ENCODE measurements around the gene TRANK1. TPM values are rescaled to one million over a fixed set of nuclear protein-coding genes. Genes with fewer than 3 reads are reported as not detected.
A peak's percentile ranks its signal among the peaks of the same experiment; 100 is the strongest.
"Not testable (repeated sequence)": the region's sequence is repeated elsewhere in the genome, so short reads cannot be mapped to it uniquely, and the experiment has no call there.

The TRANK1 gene
- total and polyA plus RNA-seq, 4 experiments from 2014 or later, result 9.6 to 155 (median 97.3) TPM

DNA sequence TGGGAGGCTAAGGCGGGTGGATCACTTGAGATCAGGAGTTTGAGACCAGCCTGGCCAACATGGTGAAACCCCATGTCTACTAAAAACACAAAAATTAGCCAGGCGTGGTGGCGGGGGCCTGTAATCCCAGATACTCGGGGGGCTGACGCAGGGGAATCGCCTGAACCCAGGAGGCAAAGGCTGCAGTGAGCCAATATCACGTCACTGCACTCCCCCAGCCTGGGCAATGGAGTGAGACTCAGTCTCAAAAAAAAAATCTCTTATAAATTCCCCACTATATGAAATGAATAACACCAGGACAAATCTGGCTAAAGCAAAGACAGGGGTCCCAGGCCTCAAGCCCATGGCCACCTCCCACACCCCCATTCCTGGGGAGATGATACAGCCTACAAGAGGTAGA, 53.8 kb downstream of the TRANK1 start:
- H3K27me3 Mint-ChIP-seq; H3K9me3 Mint-ChIP-seq; intact Hi-C loops (cut with micrococcal nuclease); H3K27me3 ChIP-seq (ENCODE audit: insufficient read depth, low read length); H3K4me3 Mint-ChIP-seq; H3K27ac ChIP-seq (ENCODE audit: low read depth, low read length); H3K4me3 ChIP-seq (ENCODE audit: low read length in 2 of 2); DNase-seq; H3K9me3 ChIP-seq (ENCODE audit: control insufficient read depth in 1 of 2, low read length in 2 of 2): not testable (repeated sequence)
- peaks cover 38 to 54% (median 45%) of the 10 kb centered on the region in 4 donors for H3K4me1 Mint-ChIP-seq
- peak overlapping the region in 3 of 7 donors; percentile 42 to 97 (median 63) for H3K27ac Mint-ChIP-seq
- CTCF ChIA-PET (ENCODE audit: partially characterized antibody), result interaction anchor here (0.9 to 2.4 kb wide), 2 partner anchors 11 to 32 kb away, joined by 3 to 11 read pairs; no protein-coding TSS in a partner anchor
- Histone ChIP-seq H3K4me1 (ENCODE audit: insufficient read depth, low read length) (peaks cover 40% of the 10 kb centered on the region), H3K36me3 (ENCODE audit: insufficient read depth, low read length) (peaks cover 61% of the 10 kb centered on the region)
- POLR2A ChIA-PET (ENCODE audit: partially characterized antibody), result interaction anchor here (3.9 kb wide), 1 partner anchor 54 kb away, joined by 27 read pairs; the partner anchor contains the start of gene TRANK1
- H3K36me3 Mint-ChIP-seq, result peaks cover 81 to 92% of the 10 kb centered on the region in 2 donors

DNA sequence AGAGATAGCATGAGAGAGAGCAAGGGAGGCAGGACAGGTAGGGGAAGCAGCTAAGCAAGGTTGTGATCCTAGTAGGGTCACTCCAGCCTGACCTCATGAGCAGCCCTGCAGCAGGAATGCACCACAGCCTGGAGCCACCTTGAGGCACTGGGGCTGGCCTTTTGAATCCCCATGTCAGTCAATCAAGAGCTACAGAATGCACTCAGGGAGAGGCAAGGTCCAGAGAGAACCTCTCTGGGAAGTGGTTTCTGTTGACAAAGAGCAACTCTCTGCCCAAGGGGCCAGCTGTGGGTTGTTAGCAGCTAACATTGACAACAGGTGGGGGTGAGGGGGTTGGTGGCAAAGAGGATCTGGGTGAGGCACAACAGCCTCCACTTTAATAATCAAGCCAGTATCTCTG, 54.6 kb downstream of the TRANK1 start:
- Mint-ChIP-seq H3K27ac (peak overlapping the region in 6 of 7 donors; percentile 41 to 77 (median 71)), H3K4me1 (peaks cover 30 to 46% (median 38%) of the 10 kb centered on the region in 4 donors), H3K4me3 (no peak overlapping the region), H3K27me3 (no peaks in the 10 kb centered on the region), H3K36me3 (peaks cover 74 to 89% of the 10 kb centered on the region in 2 donors), H3K9me3 (no peaks in the 10 kb centered on the region)
- ChIA-PET POLR2A (ENCODE audit: partially characterized antibody) (no interaction called here), CTCF (ENCODE audit: partially characterized antibody) (interaction anchor here (0.9 to 1.4 kb wide), 2 partner anchors 14 to 17 kb away, joined by 3 read pairs; no protein-coding TSS in a partner anchor)
- Histone ChIP-seq H3K27me3 (ENCODE audit: insufficient read depth, low read length) (no peaks in the 10 kb centered on the region), H3K27ac (ENCODE audit: low read depth, low read length) (no peak overlapping the region), H3K4me3 (ENCODE audit: low read length in 2 of 2) (no peak overlapping the region), H3K36me3 (ENCODE audit: insufficient read depth, low read length) (peaks cover 61% of the 10 kb centered on the region), H3K9me3 (ENCODE audit: control insufficient read depth in 1 of 2, low read length in 2 of 2) (no peaks in the 10 kb centered on the region), H3K4me1 (ENCODE audit: insufficient read depth, low read length) (peaks cover 32% of the 10 kb centered on the region)
- no peak for DNase-seq
- intact Hi-C loops (cut with micrococcal nuclease), result no loop called here

DNA sequence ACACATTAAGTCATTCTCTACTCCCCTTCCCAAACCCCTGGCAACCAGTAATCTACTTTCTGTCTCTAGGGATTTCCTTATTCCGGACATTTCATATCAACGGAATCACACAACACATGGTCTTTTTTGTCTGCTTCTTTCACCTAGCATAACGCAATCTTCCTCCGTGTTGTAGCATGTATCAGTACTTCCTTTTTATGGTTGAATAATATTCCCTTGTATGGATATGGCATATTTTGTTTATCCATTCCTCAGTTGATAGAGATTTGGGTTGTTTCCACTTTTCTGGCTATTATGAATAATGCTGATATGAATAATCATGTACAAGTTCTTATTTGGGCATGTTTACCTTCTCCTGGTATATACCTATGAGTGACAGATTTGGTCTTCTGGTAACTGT, 63.1 kb downstream of the TRANK1 start:
- Mint-ChIP-seq H3K27ac (peak overlapping the region in 4 of 7 donors; percentile 1 to 30 (median 26)), H3K36me3 (peaks cover 40 to 44% of the 10 kb centered on the region in 2 donors), H3K4me1 (peaks cover 32 to 62% (median 45%) of the 10 kb centered on the region in 4 donors), H3K9me3 (no peaks in the 10 kb centered on the region), H3K4me3 (peak overlapping the region in 2 of 8 donors; percentile 8 to 31), H3K27me3 (no peaks in the 10 kb centered on the region)
- no peak for DNase-seq
- CTCF ChIA-PET (ENCODE audit: partially characterized antibody), result interaction anchor here (1.0 to 1.3 kb wide), 2 partner anchors 13 kb away, joined by 3 to 4 read pairs; no protein-coding TSS in a partner anchor
- POLR2A ChIA-PET (ENCODE audit: partially characterized antibody), result no interaction called here
- H3K4me1 ChIP-seq (ENCODE audit: insufficient read depth, low read length), result peaks cover 31% of the 10 kb centered on the region
- peaks cover 16% of the 10 kb centered on the region for H3K36me3 ChIP-seq (ENCODE audit: insufficient read depth, low read length)
- no peaks in the 10 kb centered on the region for H3K27me3 ChIP-seq (ENCODE audit: insufficient read depth, low read length)
- H3K27ac ChIP-seq (ENCODE audit: low read depth, low read length), result no peak overlapping the region
- H3K4me3 ChIP-seq (ENCODE audit: low read length in 2 of 2), result no peak overlapping the region
- H3K9me3 ChIP-seq (ENCODE audit: control insufficient read depth in 1 of 2, low read length in 2 of 2), result no peaks in the 10 kb centered on the region
- intact Hi-C loops (cut with micrococcal nuclease), result no loop called here

DNA sequence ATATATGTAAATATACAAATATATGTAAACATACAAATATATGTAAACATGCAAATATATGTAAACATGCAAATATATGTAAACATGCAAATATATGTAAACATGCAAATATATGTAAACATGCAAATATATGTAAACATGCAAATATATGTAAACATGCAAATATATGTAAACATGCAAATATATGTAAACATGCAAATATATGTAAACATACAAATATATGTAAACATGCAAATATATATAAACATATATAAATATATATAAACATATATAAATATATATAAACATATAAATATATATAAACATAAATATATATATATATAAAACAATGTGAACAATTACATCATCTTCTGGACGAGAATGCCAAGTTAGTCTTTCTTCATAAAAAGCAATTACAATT, 65.0 kb downstream of the TRANK1 start:
- Histone ChIP-seq H3K36me3 (ENCODE audit: insufficient read depth, low read length) (peaks cover 14% of the 10 kb centered on the region), H3K4me1 (ENCODE audit: insufficient read depth, low read length) (peaks cover 50% of the 10 kb centered on the region)
- H3K4me3 Mint-ChIP-seq; H3K9me3 ChIP-seq (ENCODE audit: control insufficient read depth in 1 of 2, low read length in 2 of 2); H3K9me3 Mint-ChIP-seq; H3K27ac ChIP-seq (ENCODE audit: low read depth, low read length); DNase-seq; POLR2A ChIA-PET (ENCODE audit: partially characterized antibody); H3K27me3 Mint-ChIP-seq; intact Hi-C loops (cut with micrococcal nuclease); H3K27me3 ChIP-seq (ENCODE audit: insufficient read depth, low read length); H3K4me3 ChIP-seq (ENCODE audit: low read length in 2 of 2): not testable (repeated sequence)
- H3K27ac Mint-ChIP-seq, result peak overlapping the region in 4 of 7 donors; percentile 61 to 92 (median 72)
- CTCF ChIA-PET (ENCODE audit: partially characterized antibody), result interaction anchor here (1.0 kb wide), 1 partner anchor 11 kb away, joined by 4 read pairs; no protein-coding TSS in a partner anchor
- H3K4me1 Mint-ChIP-seq, result peaks cover 47 to 75% (median 58%) of the 10 kb centered on the region in 4 donors
- H3K36me3 Mint-ChIP-seq, result peaks cover 36 to 37% of the 10 kb centered on the region in 2 donors

DNA sequence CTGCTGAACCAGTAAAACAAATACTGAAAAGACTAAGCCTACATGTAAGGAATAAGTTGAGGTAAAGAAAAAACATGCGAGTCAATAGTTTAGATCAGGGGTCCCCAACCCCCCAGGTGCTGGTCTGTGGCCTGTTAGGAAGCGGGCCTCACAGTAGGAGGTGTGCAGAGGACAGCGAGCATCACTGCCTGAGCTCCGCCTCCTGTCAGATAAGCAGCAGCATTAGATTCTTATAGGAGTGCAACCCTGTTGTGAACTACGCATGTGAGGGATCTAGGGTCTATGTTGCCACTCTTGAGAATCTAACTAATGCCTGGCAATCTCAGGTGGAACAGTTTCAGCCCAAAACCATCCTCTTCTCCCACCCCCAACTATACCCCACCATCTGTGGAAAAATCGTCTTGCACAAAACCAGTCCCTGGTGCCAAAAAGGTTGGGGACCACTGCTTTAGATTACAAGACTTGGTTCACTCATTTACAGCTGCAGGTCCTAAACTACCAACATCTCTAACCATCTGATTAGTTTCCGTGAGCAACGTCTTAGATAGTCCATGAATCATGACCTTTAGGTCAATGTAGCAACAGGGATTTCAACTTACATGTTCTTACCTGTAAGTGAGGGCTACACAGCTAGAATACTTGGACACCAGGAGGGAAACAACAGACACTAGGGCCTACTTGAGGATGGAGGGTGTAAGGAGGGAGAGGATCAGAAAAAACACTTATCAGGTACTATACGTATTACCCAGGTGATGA, 66.7 kb downstream of the TRANK1 start:
- peaks cover 53% of the 10 kb centered on the region for H3K4me1 ChIP-seq (ENCODE audit: insufficient read depth, low read length)
- Mint-ChIP-seq H3K27me3 (no peaks in the 10 kb centered on the region), H3K27ac (peak overlapping the region; percentile 59 to 95 (median 89)), H3K9me3 (no peaks in the 10 kb centered on the region), H3K4me1 (peaks cover 47 to 66% (median 58%) of the 10 kb centered on the region in 4 donors), H3K36me3 (peaks cover 20 to 33% of the 10 kb centered on the region in 2 donors), H3K4me3 (peak overlapping the region in 6 of 8 donors; percentile 3 to 43 (median 32))
- no peak overlapping the region for H3K4me3 ChIP-seq (ENCODE audit: low read length in 2 of 2)
- H3K9me3 ChIP-seq (ENCODE audit: control insufficient read depth in 1 of 2, low read length in 2 of 2), result no peaks in the 10 kb centered on the region
- H3K27ac ChIP-seq (ENCODE audit: low read depth, low read length), result peak overlapping the region; percentile 12
- intact Hi-C loops (cut with micrococcal nuclease), result loop anchor here (2.0 kb wide), 2 partner anchors 15 to 31 kb away; no protein-coding TSS in a partner anchor
- CTCF ChIA-PET (ENCODE audit: partially characterized antibody), result no interaction called here
- H3K27me3 ChIP-seq (ENCODE audit: insufficient read depth, low read length), result no peaks in the 10 kb centered on the region
- POLR2A ChIA-PET (ENCODE audit: partially characterized antibody), result interaction anchor here (3.3 to 3.7 kb wide), 2 partner anchors 29 to 66 kb away, joined by 29 to 36 read pairs; partner anchors contain the start of gene TRANK1
- no peak for DNase-seq
- H3K36me3 ChIP-seq (ENCODE audit: insufficient read depth, low read length), result peaks cover 6% of the 10 kb centered on the region

DNA sequence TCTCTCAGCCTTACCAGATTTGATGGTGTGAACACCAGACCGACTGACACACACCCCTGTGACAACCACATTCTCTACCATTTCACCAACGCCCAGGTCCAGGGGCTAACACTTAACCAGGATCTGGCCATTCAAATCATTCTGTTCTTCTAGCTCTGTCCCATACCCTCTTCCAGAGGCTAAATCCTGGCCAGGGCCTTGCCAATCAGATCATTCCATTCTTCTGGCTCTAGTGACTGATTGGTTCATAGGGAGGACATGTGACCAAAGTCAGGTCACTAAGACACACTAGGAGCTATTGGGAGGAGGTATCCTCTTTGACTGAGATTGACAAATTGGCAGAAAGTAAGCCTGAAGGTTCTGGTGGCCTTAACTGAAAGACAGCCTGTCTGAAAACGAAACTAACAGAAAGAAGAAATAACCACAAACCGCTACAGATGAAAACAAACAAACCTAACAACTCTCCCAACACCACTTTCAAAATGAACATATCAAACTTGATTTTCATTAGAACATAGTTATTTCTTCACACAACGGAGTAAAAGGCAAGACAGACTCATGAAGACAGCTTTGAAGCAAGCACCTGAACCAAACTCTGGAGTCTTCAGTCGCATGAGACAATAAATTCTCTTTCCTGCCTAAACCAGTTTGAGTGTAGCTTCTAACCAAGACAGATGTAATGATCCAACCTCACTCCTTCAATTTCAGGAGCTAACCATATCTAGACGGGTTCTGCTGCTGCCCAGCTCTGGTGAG, 68.5 kb downstream of the TRANK1 start:
- POLR2A ChIA-PET (ENCODE audit: partially characterized antibody), result interaction anchor here (0.5 to 3.7 kb wide), 15 partner anchors 8 to 117 kb away, joined by 3 to 36 read pairs (median 8); partner anchors contain the start of genes EPM2AIP1, MLH1 and TRANK1
- H3K9me3 ChIP-seq (ENCODE audit: control insufficient read depth in 1 of 2, low read length in 2 of 2), result no peaks in the 10 kb centered on the region
- peaks cover 7% of the 10 kb centered on the region for H3K36me3 ChIP-seq (ENCODE audit: insufficient read depth, low read length)
- peaks cover 50 to 65% (median 54%) of the 10 kb centered on the region in 4 donors for H3K4me1 Mint-ChIP-seq
- no peaks in the 10 kb centered on the region for H3K27me3 Mint-ChIP-seq
- H3K27ac ChIP-seq (ENCODE audit: low read depth, low read length), result peak overlapping the region; percentile 71
- no peaks in the 10 kb centered on the region for H3K9me3 Mint-ChIP-seq
- intact Hi-C loops (cut with micrococcal nuclease), result loop anchor here (1.0 to 2.0 kb wide), 3 partner anchors 16 to 68 kb away; no protein-coding TSS in a partner anchor
- H3K36me3 Mint-ChIP-seq, result peaks cover 16 to 31% of the 10 kb centered on the region in 2 donors
- H3K4me3 Mint-ChIP-seq, result peak overlapping the region; percentile 63 to 85 (median 78)
- peaks cover 48% of the 10 kb centered on the region for H3K4me1 ChIP-seq (ENCODE audit: insufficient read depth, low read length)
- H3K27ac Mint-ChIP-seq, result peak overlapping the region; percentile 83 to 97 (median 95)
- H3K4me3 ChIP-seq (ENCODE audit: low read length in 2 of 2), result peak overlapping the region; percentile 6 to 24
- H3K27me3 ChIP-seq (ENCODE audit: insufficient read depth, low read length), result no peaks in the 10 kb centered on the region
- peak; percentile 66 to 81 (median 74) for DNase-seq
- CTCF ChIA-PET (ENCODE audit: partially characterized antibody), result interaction anchor here (1.0 to 2.7 kb wide), 13 partner anchors 9 to 82 kb away, joined by 3 to 31 read pairs (median 4); partner anchors contain the start of gene TRANK1
